ENCODE results near the gene ZMYND8.

DNA sequence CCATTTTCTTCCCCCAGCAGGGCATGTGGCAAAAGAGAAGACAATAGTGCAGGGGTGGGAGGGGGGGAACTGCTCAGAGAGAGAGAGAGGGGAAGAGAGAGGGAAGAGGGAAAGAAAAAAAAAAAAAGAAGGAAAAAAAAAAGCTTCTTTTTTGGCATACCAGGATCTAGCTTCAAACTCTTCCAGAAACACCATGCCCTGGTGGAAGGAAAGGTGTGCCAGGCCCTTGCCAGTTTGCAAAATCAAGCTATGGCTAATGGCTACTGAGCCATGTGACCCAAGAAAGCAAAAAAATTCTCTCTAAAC is 326 bp downstream of the ZMYND8 start:
- TF ChIP-seq GABPA (IDR thresholded peaks at IDR 0.05; ENCODE audit: borderline replicate concordance, insufficient read depth, low read length) (no peak), RNF2 (IDR thresholded peaks at IDR 0.05; ENCODE audit: borderline replicate concordance, low read depth, low read length, missing control alignments, poor library complexity, severe bottlenecking) (no peak), TAF1 (IDR thresholded peaks at IDR 0.05; ENCODE audit: low read depth, low read length) (no peak), JUND (IDR thresholded peaks at IDR 0.05; ENCODE audit: low read length) (no peak), RFX5 (IDR thresholded peaks at IDR 0.05; ENCODE audit: borderline replicate concordance, low read depth, low read length) (no peak), TAF7 (optimal IDR thresholded peaks at IDR 0.05; ENCODE audit: borderline replicate concordance, low read depth, low read length) (no peak), CHD1 (IDR thresholded peaks at IDR 0.05; ENCODE audit: low read depth, low read length) (no peak), EZH2 (IDR thresholded peaks at IDR 0.05; ENCODE audit: low read depth, low read length, severe bottlenecking) (no peak)

All from H1 (cell line).